ENCODE measurements around the gene ZNF722.

The ZNF722 gene

DNA sequence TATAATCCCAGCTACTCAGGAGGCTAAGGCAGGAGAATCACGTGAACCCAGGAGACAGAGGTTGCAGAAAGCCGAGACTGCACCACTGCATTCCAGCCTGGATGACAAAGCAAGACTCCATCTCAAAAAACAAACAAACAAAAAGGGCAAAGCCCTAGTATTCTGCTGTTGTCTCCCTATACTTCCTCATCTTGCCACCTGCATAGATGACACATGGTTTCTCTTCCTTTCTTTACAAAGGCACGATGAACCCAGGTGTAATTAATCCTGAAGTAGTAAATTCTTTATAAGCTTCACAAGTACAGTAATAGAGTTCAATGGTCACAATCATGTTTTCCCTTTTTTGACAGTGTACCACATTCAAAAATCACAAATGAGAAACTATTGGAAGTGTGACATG lies 36.7 kb downstream of the ZNF722 start:
- Histone ChIP-seq H3K4me1 (ENCODE audit: insufficient read depth, low read length, poor library complexity, severe bottlenecking) (no peaks in the 10 kb centered on the region), H3F3A (ENCODE audit: low read depth) (no peaks in the 10 kb centered on the region), H3K9me3 (ENCODE audit: insufficient read depth, low read depth, low read length) (peaks cover 4% of the 10 kb centered on the region; the same call in 1 of the 2 replicates), H3K27me3 (ENCODE audit: insufficient read depth, low read length, poor library complexity, severe bottlenecking) (no peaks in the 10 kb centered on the region), H3K9ac (ENCODE audit: low read depth, low read length, poor library complexity, severe bottlenecking) (no peak overlapping the region), H3K4me3 (ENCODE audit: low read length, poor library complexity, severe bottlenecking) (no peak overlapping the region), H3K4me2 (ENCODE audit: low read depth, low read length, poor library complexity, severe bottlenecking) (no peak overlapping the region), H2AFZ (ENCODE audit: low read length) (no peak overlapping the region), H3K79me2 (ENCODE audit: insufficient read depth, low read length) (no peaks in the 10 kb centered on the region), H4K20me1 (ENCODE audit: insufficient read depth, low read length, poor library complexity, severe bottlenecking) (no peaks in the 10 kb centered on the region), H3K36me3 (ENCODE audit: insufficient read depth, low read length) (no peaks in the 10 kb centered on the region), H3K9me2 (replicated peaks; ENCODE audit: low read depth, low read length) (no peaks in the 10 kb centered on the region)
- TF ChIP-seq, protein P1, sequence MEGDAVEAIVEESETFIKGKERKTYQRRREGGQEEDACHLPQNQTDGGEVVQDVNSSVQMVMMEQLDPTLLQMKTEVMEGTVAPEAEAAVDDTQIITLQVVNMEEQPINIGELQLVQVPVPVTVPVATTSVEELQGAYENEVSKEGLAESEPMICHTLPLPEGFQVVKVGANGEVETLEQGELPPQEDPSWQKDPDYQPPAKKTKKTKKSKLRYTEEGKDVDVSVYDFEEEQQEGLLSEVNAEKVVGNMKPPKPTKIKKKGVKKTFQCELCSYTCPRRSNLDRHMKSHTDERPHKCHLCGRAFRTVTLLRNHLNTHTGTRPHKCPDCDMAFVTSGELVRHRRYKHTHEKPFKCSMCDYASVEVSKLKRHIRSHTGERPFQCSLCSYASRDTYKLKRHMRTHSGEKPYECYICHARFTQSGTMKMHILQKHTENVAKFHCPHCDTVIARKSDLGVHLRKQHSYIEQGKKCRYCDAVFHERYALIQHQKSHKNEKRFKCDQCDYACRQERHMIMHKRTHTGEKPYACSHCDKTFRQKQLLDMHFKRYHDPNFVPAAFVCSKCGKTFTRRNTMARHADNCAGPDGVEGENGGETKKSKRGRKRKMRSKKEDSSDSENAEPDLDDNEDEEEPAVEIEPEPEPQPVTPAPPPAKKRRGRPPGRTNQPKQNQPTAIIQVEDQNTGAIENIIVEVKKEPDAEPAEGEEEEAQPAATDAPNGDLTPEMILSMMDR (conservative IDR thresholded peaks at IDR 0.05; ENCODE audit: low read length) = no peak

DNA sequence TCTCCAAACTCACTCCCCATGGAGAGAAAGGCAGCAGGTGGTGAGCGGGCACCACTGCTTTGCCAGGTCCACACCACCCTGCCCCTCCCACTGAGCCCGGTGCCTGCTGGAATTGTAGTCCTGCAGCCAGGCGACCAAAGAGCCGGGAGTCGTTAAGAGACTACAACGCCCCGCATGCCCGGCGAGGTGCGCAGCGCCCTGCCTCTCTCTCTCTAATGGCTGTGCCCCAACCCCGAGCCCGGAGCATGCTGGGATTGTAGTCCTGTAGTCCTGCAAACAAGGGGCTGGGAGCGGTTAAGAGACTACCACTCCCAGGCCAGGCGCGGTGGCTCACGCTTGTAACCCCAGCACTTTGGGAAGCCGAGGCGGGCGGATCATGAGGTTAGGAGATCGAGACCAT lies 38.4 kb downstream of the ZNF722 start:
- H3K9ac ChIP-seq (ENCODE audit: low read depth, low read length, poor library complexity, severe bottlenecking) = no peak overlapping the region
- H3K4me1 ChIP-seq (ENCODE audit: insufficient read depth, low read length, poor library complexity, severe bottlenecking) = no peaks in the 10 kb centered on the region
- peaks cover 4% of the 10 kb centered on the region; the same call in 1 of the 2 replicates for H3K9me3 ChIP-seq (ENCODE audit: insufficient read depth, low read depth, low read length)

DNA sequence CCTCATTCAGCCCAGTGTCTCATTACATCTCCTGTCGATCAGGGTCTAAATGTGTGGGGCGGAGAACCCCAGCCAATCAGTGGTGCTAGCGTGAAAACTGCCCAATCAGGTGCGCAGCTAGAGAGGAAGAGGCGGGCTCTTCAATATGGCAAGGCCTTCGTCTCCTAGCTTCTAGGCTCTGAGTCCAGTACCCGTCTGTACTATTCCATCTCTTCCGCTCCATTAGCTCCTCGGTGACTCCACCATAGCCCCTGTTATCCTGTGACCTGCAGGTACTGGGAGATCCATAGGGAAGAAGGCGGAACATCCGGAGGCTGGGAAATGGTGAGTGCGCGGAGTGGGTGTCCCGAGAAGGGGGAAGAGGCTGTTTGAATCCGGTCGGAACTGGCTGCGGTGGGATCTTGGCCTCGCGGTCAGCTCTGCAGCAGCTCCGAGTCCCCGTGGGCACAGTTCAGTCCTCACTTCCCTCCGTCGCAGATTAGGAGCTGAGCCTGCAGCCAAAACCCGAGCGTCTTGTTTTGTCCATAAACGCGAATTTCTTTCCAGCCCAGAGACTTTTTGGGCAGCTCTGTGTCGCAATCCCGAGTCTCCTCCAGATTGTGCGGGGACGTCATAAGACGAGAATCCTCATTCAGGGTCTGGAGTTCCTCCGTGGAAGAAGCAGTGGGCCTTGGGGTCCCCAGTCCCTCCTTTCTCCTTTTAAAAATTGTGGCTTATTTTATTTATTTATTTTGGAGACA lies 46.8 kb downstream of the ZNF722 start, which contains the start of gene ZNF727:
TSS of gene ZNF727 (plus strand) at position 134 of the 740 bp plus-strand sequence. CDS start at position 322, 188 bp downstream.
- TF ChIP-seq EZH2phosphoT487 (IDR thresholded peaks at IDR 0.05; ENCODE audit: borderline replicate concordance) = no peak
- TF ChIP-seq, protein P1 (conservative IDR thresholded peaks at IDR 0.05; ENCODE audit: low read length) = no peak
- H2AFZ ChIP-seq (ENCODE audit: low read length) = no peak within 1 kb of the TSS

More for the DNA sequence above, 38.4 kb downstream of the ZNF722 start:
- no peak overlapping the region for H3K4me2 ChIP-seq (ENCODE audit: low read depth, low read length, poor library complexity, severe bottlenecking)
- TF ChIP-seq, protein P1 (conservative IDR thresholded peaks at IDR 0.05; ENCODE audit: low read length) = no peak
- TF ChIP-seq EZH2phosphoT487 (IDR thresholded peaks at IDR 0.05; ENCODE audit: borderline replicate concordance) = no peak
- no peak overlapping the region for H3K4me3 ChIP-seq (ENCODE audit: low read length, poor library complexity, severe bottlenecking)
- no peaks in the 10 kb centered on the region for H4K20me1 ChIP-seq (ENCODE audit: insufficient read depth, low read length, poor library complexity, severe bottlenecking)
- H3K9me2 ChIP-seq (replicated peaks; ENCODE audit: low read depth, low read length) = no peaks in the 10 kb centered on the region
- no peaks in the 10 kb centered on the region for H3K79me2 ChIP-seq (ENCODE audit: insufficient read depth, low read length)
- no peaks in the 10 kb centered on the region for H3K36me3 ChIP-seq (ENCODE audit: insufficient read depth, low read length)
- H3F3A ChIP-seq (ENCODE audit: low read depth) = no peaks in the 10 kb centered on the region
- H2AFZ ChIP-seq (ENCODE audit: low read length) = no peak overlapping the region
- H3K27me3 ChIP-seq (ENCODE audit: insufficient read depth, low read length, poor library complexity, severe bottlenecking) = no peaks in the 10 kb centered on the region

More for the DNA sequence above, 46.8 kb downstream of the ZNF722 start, which contains the start of gene ZNF727:
- H3K9me3 ChIP-seq (ENCODE audit: insufficient read depth, low read depth, low read length) = peaks cover 10% of the 10 kb centered on the region; the same call in 1 of the 2 replicates
- no peaks in the 10 kb centered on the region for H3K9me2 ChIP-seq (replicated peaks; ENCODE audit: low read depth, low read length)
- no peaks in the 10 kb centered on the region for H3K27me3 ChIP-seq (ENCODE audit: insufficient read depth, low read length, poor library complexity, severe bottlenecking)
- no peaks in the 10 kb centered on the region for H3K4me1 ChIP-seq (ENCODE audit: insufficient read depth, low read length, poor library complexity, severe bottlenecking)
- no peak within 1 kb of the TSS for H3K4me3 ChIP-seq (ENCODE audit: low read length, poor library complexity, severe bottlenecking)
- no peaks in the 10 kb centered on the region for H3F3A ChIP-seq (ENCODE audit: low read depth)
- H4K20me1 ChIP-seq (ENCODE audit: insufficient read depth, low read length, poor library complexity, severe bottlenecking) = no peaks in the 10 kb centered on the region
- H3K9ac ChIP-seq (ENCODE audit: low read depth, low read length, poor library complexity, severe bottlenecking) = no peak within 1 kb of the TSS
- H3K79me2 ChIP-seq (ENCODE audit: insufficient read depth, low read length) = no peaks in the 10 kb centered on the region
- H3K4me2 ChIP-seq (ENCODE audit: low read depth, low read length, poor library complexity, severe bottlenecking) = no peak within 1 kb of the TSS
- no peaks in the 10 kb centered on the region for H3K36me3 ChIP-seq (ENCODE audit: insufficient read depth, low read length)

Data from Loucy (cell line).